GM18520 (cell line): Measurements from ENCODE around the gene ZC3H11A.
"Not testable (repeated sequence)": the region's sequence is repeated elsewhere in the genome, so short reads cannot be mapped to it uniquely, and the experiment has no call there.

Experiments used
- ATAC-seq: cut with Tn5 transposase; IDR thresholded peaks from one replicate; pipeline ENCODE4 v1.9.1; 2021; ENCODE audit not compliant: unreplicated experiment

The ZC3H11A gene

DNA sequence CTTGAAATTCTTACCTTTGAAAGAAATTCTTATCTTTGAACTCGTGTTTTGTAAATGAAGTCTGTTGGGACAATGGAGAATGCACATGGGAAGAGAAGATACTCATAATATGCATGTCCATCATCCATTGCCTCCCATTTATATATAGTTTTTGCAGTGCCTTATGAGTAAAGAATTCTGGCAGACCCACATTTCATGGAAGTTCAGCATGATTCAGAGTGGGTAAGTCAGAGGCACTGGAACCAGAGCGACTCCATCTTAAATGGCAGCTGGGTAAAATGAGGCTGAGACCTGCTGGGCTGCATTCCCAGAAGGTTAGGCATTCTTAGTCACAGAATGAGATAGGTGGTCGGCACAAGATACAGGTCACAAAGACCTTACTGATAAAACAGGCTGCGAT, 16.6 kb upstream of the ZC3H11A start:
- no peak for ATAC-seq

DNA sequence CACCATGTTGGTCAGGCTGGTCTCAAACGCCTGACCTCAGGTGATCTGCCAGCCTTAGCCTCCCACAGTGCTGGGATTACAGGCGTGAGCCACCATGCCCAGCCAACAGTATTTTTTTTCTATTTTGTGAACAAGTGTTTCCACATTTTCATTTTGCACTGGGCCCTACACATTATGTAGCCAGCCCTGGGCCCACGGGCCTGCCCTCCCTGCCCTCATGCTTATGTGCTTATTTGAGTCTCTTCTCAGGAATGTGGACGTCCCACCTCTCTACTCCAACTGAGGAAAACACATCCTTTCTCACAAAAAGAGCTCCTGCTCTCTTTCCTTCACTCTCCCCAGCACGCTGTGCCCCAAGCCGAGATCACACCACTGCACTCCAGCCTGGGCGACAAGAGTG, 13.5 kb upstream of the ZC3H11A start:
- ATAC-seq = no peak

DNA sequence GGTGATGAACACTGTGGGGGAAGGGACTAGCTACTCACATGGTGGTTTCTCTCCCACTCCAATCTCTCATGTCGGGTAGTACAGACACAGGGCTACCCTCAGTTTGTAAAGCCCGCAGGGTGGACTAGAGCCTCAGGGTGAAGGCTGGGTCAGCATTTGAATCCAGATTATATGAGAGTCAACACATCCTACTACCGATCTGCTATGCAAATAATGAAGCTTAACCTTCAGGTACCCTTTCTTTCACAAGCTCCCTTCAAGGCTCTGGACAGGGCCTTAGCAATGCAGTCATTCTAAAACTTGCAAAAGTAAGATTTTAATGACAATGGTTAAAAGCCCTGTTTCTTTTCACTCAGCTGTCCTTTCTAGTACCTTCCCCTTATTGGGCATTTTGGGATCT, 5.5 kb upstream of the ZC3H11A start:
- no peak for ATAC-seq

DNA sequence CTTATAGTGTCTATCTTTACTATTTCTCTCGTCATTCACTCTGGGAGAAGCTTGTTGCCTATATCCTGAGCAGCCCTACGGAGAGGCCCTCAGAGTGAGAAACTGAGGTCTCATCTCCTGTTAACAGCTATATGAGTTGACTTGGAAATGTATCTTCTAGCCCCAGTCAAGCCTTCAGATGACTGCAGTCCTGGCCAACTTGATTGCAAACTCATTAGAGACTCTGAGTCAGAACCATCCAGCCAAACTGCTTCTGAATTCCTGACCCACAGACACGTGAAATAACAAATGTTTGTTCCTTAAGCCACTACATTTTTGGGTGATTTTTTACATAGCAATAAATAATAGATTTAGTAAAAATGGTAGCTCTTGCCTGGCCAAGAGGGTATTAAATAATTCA, 3.9 kb upstream of the ZC3H11A start:
- ATAC-seq = no peak

DNA sequence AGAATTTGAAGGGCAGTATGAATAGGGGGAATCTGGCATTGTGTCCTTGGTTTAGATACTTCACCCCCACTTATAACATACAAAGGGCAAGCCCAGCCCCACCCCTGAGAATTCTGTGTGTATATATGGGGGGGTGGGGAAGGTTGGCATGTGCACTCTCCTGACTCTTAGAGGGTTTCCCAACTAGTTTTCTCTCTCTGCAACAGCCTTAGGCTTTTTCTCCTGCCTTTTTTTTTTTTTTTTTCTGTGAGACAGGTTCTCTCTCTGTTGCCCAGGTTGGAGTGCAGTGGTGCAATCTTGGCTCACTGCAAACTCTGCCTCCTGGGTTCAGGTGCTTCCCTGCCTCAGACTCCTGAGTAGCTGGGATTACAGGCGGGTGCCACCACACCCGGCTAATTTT, 2.9 kb upstream of the ZC3H11A start:
- no peak for ATAC-seq

DNA sequence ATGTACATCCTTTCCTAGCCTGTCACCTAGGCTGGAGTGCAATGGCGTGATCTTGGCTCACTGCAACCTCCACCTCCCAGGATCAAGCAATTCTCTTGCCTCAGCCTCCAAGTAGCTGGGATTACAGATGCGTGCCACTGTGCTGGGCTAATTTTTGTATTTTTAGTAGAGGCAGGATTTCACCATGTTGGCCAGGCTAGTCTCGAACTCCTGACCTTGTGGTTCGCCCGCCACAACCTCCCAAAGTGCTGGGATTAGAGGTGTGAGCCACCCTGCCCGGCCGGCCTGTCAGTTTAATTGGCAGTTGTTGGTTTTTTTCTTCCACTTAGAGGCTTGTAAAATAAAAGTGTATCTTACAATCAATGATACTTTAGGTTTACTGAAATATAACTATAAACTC, 1.9 kb upstream of the ZC3H11A start:
- ATAC-seq = not testable (repeated sequence)

DNA sequence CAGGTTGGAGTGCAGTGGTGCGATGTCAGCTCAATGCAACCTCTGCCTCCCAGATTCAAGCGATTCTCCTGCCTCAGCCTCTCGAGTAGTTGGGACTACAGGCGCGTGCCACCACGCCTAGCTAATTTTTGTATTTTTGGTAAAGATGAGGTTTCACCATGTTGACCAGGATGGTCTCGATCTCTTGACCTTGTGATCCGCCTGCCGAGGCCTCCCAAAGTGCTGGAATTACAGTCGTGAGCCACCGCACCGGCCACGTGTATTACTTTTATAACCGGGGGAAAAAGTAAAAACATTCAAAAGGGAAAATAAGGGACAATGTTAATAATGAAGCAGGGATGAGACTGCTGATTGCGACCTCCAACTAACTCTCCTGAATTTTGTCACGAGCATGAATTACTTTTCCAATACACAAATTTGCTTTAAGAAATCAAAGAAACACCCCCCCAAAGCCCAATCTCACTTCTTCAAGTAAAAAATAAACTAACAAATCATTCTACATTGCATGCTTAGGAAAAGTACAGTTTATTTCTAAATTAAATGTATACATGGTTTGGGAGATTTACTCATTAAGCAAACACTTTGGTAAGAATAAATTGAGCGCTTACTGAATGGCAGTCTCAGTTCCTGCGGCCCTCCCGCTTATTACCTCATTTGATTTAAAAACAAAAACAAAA, 521 bp upstream of the ZC3H11A start:
- no peak for ATAC-seq

DNA sequence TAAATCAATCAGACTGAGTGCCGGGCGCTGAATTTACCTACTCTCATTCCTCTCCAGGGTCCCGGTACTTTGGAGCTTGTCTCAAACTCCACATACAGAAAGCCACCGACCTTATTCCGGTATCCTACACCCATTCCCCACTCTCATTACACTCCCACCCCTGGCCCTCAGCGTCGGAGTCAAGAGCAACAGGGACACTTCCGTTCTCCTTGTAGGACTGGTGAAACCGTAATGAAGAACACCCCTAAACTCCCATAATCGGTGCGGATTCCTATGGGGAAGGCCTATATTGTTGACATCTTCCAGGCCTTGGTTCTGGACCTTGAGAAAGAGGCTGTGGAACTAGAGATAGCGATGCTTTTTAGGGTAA, 798 bp downstream of the ZC3H11A start:
- no peak for ATAC-seq

DNA sequence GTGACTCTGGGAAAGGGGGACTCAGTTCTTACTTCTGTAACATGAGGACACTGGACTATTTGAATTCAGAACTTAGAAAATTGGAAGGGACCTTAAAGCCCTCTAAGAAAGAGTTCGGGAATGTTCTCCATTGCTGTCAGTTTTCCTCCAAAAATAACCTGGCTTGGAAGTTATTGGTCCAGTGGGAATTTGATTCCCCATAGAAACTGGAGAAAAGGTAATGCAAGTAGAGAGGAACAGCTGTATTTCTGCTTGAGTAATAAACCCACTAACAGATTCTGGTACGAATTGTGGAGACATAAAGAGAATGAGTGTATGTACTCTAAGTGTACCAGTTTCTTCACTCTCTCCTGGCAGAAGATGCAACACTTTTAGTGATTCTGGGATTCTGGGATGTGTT, 1.8 kb downstream of the ZC3H11A start:
- ATAC-seq = no peak

DNA sequence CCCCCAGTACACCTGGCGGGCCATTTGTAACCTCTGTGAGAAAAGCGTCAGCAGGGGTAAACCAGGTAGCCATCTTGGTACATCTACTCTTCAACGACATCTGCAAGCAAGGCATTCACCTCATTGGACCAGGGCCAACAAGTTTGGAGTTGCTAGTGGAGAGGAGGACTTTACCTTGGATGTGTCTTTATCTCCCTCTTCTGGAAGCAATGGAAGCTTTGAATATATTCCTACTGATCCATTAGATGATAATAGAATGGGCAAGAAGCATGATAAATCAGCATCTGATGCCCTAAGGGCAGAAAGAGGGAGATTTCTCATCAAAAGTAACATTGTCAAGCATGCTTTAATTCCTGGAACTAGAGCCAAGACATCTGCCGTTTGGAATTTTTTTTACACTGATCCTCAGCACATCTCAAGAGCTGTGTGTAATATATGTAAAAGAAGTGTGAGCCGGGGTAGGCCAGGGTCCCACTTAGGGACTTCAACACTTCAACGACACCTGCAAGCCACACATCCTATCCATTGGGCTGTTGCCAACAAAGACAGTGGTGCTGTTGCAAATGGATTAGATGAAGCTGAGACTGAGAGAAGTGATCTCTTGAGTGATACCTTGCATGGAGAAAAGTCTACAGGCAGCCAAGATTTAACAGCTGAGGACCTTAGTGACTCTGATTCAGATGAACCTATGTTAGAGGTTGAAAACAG, 2.7 kb downstream of the ZC3H11A start:
- no peak for ATAC-seq

DNA sequence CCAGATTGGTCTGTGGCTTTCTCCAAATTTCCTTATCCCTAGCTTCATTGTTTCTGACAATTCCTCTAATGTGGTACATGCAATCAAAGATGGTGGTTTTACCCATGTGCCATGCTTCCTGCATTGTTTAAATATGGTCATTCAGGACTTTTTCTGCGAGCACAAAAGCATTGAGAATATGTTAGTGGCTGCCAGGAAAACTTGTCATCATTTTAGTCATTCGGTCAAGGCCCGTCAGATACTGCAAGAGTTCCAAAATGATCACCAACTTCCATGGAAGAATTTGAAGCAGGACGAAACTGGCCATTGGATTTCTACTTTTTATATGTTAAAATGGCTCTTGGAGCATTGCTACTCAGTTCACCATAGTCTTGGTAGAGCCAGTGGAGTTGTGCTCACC, 3.7 kb downstream of the ZC3H11A start:
- ATAC-seq = no peak

DNA sequence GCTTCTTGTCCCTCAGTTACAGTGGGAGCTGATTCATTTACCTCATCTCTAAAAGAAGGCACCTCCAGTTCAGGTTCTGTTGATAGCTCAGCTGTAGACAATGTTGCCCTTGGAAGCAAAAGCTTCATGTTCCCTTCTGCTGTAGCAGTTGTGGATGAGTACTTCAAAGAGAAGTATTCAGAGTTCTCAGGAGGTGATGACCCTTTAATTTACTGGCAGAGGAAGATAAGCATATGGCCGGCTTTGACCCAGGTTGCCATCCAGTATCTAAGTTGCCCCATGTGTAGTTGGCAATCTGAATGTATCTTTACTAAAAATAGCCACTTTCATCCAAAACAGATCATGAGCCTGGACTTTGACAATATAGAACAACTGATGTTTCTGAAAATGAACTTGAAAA, 4.5 kb downstream of the ZC3H11A start:
- ATAC-seq = no peak

DNA sequence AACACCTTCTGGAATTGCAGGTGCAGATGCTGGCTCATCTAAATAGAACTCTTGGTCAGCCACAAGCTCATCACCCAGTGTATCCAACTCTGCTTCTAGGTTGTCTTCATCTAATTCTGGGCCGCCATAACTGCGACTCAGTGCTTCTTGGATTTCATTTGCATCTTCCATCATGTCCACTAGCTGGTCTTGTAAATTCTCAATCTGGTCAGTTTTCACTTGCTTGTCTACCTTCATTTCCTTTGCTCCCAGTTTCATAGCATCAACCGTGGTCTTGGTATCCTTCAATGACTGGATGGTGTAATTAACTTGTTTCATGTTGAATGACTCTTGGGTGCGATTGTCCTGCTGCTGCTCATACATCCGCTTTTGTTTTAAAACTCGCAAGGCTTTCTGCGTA, 10.3 kb downstream of the ZC3H11A start:
- no peak for ATAC-seq

DNA sequence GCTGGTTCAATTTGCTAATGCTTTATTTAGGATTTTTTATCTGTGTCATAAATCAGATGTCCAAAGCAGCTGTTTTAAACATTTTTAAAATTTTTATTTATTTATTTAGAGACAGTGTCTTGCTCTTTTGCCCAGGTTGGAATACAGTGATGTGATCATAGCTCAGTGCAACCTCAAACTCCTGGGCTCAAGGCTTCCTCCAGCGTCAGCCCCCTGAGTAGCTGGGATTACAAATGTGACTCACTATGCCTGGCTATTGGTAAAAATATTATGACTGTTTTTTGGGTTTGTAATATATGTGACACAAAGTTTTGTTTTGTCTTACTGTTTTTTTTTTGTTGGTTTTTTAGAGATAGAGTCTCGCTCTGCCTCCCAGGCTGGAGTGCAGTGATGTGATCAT, 11.8 kb downstream of the ZC3H11A start:
- ATAC-seq = no peak

DNA sequence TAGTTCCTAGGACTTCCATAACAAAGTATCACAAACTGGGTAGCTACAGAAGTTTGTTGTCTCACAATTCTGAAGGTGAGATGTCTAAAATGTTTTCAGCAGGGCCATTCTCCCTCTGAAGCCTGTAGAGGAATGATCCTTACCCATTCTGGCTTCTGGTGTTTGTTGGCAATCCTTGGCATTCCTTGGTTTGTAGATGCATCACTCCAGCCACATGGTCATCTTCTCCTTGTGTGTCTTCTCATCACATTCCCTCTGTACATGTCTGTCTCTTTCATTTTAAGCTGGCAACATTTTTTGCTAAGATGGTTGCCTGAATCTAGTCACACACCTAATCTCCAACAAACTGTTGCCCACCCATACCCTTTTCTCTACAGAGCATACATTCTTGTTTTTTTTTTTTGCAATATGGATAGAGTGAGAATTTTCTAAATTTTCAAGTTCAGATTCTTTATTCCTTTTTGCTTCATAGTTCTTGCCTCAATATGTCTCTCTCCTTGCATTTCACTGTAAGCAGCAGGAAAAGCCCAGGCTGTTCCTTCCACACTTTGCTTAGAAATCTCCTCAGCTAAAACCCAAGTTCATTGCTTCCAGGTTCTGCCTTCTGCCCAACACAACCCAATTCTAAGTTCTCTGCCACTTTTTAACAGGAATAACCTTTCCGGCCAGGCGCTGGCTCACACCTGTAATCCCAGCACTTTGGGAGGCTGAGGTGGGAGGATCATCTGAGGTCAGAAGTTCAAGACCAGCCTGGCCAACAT, 18.3 kb downstream of the ZC3H11A start:
- no peak for ATAC-seq

DNA sequence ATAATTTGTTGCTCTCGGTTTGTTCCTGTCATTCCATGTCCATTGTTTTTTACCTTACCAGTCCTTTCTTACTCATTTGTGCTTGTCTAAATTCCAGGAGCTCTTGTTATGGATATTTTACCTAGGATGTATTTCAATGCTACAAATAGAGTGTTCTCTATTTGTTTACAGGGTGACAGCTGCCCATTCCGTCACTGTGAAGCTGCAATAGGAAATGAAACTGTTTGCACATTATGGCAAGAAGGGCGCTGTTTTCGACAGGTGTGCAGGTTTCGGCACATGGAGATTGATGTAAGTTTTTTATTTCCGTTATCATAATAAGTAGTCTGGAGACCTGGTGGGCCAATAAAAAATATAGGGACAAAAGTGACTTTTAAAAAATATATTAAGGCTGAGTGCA, 23.0 kb downstream of the ZC3H11A start:
- ATAC-seq = no peak

DNA sequence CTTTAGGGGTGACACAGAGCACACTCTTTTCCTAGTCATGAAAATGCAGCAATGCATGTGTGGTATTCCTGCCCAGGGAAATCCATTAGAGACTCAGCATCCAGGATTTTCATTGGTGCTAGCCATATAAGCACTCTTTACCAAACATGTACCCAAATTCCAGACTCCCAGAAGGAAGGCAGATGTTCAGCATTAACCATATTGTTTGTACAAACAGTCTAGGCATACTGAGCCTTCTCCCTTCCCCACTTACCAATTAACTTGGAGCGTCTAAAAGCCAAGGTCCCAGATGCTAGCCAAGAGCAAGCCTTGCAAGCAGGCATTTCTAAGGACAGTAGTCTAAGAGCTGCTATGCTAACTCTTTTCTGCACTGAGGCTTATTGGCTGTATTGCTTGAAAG, 27.9 kb downstream of the ZC3H11A start:
- ATAC-seq = no peak

DNA sequence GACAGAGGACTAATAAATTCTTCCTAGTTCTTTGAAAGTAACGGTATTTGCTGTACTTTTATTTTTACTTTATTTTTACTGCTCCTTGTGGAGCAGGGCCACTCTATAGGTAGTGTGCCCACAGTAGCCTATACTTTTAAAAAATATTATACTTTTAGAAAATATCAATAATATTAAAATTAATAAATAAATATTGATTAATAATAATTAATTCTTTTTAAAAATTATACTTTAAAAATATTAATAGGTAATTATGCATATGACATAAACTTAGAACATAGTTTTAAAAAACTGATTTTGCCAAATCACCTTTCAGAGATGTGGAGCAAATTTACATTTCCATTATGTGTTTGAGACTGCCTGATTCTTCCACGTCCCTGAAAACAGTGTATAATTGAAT, 30.8 kb downstream of the ZC3H11A start:
- no peak for ATAC-seq

DNA sequence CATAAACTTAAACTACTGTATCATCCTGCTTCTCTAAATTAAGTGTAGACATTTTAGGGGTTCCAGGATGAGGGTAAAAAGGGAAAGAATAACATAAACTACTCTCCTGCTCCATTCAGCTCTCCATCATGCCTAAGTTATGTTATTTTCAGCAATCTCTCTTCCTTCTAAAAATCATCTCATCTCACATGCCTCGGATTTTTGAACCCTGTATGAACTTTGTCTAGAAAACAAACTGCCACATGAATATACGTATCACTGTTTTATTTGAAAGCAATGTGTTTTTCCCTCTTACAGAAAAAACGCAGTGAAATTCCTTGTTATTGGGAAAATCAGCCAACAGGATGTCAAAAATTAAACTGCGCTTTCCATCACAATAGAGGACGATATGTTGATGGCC, 32.6 kb downstream of the ZC3H11A start:
- ATAC-seq = no peak

DNA sequence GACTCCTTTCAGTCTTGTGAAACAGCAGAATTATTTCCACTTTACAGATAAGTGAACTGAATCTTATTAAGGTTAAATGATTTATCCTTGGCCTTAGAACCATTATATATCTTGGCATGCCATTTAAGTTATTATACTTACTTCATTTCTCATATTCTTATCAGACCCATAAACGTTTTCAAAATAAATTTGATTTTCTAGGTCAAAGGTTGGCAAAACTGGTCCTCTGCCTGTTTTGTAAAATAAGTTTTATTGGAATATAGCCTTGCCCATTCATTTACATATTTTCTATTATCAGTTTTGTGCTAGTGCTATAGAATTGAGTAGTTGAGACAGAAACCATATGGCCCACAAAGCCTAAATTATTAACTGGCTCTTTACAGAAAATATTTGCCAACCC, 33.1 kb downstream of the ZC3H11A start:
- ATAC-seq = no peak

DNA sequence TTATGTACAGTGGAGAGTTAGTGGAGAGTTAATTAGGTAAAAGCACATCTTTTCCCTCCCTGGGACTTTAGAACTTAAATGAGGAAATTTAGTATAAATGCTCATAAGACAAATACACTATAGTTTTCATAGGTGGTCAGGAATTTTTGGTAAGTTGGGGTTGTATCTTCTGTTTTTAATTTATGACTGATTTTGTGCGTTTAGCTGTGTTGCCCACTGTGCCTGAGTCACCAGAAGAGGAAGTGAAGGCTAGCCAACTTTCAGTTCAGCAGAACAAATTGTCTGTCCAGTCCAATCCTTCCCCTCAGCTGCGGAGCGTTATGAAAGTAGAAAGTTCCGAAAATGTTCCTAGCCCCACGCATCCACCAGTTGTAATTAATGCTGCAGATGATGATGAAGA, 33.8 kb downstream of the ZC3H11A start:
- ATAC-seq = not testable (repeated sequence)

DNA sequence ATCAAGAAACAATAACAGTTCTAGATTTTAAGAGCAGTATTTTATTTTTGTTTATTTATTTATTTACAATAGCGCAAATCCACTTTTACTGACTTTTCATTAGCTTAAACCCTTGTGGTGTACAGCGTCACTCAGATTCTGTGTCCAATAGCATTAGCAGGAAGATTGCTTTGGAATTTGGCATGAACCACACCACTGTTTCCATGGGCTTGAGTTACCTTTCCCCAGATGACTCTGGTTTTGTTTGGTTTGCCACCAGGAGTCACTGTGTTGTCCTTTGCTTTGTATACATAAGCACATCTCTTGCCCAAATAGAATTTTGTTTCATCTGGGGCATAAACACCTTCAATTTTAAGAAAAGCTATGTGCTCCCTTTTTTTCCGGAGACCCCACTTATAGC, 40.1 kb downstream of the ZC3H11A start:
- no peak for ATAC-seq
